CD4-positive, alpha-beta T cell treated with Interleukin-6 for 4 hours (primary cell): ENCODE data around the gene USP3.
"Not testable (repeated sequence)": the region's sequence is repeated elsewhere in the genome, so short reads cannot be mapped to it uniquely, and the experiment has no call there.

ENCODE experiments used
- DNase-seq: peaks from one replicate; pipeline ENCODE4 v3.0.0-alpha.2; 2020; ENCODE audit warnings: mixed read lengths

Gene USP3

GRCh38 chr15:63617147-63617546 is 112.8 kb downstream of the USP3 start:
- not testable (repeated sequence) for DNase-seq

DNA sequence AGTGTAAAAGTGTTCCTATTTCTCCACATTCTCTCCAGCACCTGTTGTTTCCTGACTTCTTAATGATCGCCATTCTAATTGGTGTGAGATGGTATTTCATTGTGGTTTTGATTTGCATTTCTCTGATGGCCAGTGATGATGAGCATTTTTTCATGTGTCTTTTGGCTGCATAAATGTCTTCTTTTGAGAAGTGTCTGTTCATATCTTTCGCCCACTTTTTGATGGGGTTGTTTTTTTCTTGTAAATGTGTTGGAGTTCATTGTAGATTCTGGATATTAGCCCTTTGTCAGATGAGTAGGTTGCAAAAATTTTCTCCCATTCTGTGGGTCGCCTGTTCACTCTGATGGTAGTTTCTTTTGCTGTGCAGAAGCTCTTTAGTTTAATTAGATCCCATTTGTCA is 113.2 kb downstream of the USP3 start:
- DNase-seq: not testable (repeated sequence)

- DNase-seq: not testable (repeated sequence)
These were observed 116.4 kb downstream of the USP3 start for GRCh38 chr15:63620760-63621159.

DNA sequence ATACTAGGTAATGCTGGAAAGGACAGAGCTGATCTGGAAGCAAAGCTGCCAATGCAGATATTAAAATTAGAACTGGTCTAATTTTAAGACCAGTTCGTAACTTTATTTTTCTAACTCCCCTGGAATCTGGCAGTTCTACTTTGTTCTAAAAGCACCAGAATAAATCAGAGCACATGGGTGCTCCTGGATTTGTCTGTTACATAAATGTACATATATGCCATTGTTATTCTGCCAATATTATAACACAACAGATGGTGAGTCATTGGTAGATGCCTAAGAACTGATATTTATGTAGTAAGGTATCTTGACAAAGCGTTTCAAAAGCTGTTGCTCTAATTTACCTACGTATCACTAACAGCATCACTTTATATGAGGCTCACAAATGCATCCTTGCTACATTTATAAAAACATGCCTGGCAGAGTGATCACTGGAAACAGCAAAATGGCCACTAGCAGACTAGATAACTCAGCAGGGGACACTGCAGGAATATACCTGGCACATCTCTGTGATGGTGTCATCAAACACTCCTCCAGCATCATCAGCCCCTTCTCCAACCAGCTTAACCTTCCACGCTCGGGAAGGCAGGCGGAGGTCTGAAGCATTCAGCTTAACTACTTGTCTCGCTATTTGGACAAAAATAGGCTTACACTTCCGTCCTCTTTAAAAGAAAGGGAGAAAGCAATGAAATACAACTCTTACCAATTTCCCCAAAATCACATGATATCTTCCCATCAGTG is 119.0 kb downstream of the USP3 start:
- DNase-seq: no peak

GRCh38 chr15:63626955-63627354 is 122.6 kb downstream of the USP3 start:
- no peak for DNase-seq

DNA sequence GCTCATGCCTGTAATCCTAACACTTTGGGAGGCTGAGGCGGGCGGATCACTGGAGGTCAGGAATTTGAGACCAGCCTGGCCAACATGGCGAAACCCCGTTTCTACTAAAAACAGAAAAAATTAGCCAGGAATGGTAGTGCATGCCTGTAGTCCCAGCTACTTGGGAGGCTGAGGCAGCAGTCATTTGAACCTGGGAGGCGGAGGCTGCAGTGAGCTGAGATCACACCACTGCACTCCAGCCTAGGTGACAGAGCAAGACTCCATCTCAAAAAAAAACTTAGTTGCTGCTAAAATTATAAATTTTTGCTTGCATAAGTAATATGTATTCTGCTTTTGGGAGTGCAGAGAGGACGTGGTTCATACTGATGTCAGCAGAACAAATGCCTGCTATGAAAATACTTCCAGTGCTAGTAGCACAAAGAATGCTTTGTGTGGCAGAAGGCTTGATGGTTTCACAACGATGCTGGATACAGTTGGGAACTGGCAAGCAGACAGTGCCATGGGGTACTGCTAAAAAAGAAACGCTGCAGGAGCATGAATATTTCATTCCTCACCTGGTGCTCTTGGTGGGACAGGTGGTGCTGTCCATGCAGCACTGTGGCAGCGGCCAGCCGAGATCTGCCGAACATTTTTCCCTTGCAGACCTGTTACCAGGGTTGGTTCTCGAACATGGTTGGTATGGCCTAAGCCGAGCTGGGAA is 123.9 kb downstream of the USP3 start:
- DNase-seq: no peak

- DNase-seq: no peak
These were observed 125.8 kb downstream of the USP3 start for GRCh38 chr15:63630036-63630751.

GRCh38 chr15:63633312-63633711 is 128.9 kb downstream of the USP3 start:
- DNase-seq: no peak

DNA sequence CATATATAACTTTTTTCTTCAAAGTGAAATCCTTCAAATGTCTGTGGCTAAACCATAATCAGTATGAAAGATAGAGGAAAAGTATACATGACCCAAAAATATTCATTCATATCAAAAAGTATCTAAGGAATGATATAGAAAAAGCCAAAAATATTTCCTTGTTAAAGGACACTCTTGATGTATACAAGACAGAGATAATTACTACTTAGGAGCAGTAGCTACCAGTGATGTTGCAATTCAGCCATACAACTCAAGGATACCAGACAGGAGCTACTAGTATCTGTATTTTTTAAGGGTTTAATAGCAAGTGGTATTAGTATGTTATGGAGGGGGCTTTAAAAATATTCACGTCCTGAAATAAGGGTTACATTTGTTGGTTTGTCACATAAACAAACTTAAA is 129.8 kb downstream of the USP3 start:
- no peak for DNase-seq

GRCh38 chr15:63636518-63637061 is 132.2 kb downstream of the USP3 start:
- DNase-seq: no peak

GRCh38 chr15:63638839-63639238 is 134.4 kb downstream of the USP3 start:
- no peak for DNase-seq

GRCh38 chr15:63640146-63640545 is 135.8 kb downstream of the USP3 start:
- no peak for DNase-seq
